Epidermal melanocyte (primary cell): ENCODE results near the gene NCS1.

Source experiments
- DNase-seq: peaks from one replicate; pipeline ENCODE4 v3.0.0; 2011; ENCODE audit warnings: low spot score; ENCODE audit not compliant: insufficient read length

NCS1 gene

GRCh38 chr9:130193531-130194377, 21.6 kb downstream of the NCS1 start:
- no peak for DNase-seq

GRCh38 chr9:130194378-130194932, 22.3 kb downstream of the NCS1 start:
- no peak for DNase-seq

- no peak for DNase-seq
Measured at GRCh38 chr9:130195638-130196037, 23.4 kb downstream of the NCS1 start.

- DNase-seq: no peak
Measured at GRCh38 chr9:130196643-130197042, 24.4 kb downstream of the NCS1 start.

- no peak for DNase-seq
Measured at GRCh38 chr9:130197386-130197785, 25.2 kb downstream of the NCS1 start.

GRCh38 chr9:130197888-130198287, 25.7 kb downstream of the NCS1 start:
- DNase-seq: no peak

GRCh38 chr9:130198501-130199179, 26.4 kb downstream of the NCS1 start:
- no peak for DNase-seq

- DNase-seq: no peak
Measured at GRCh38 chr9:130199605-130200004, 27.4 kb downstream of the NCS1 start.

- DNase-seq: no peak
Measured at GRCh38 chr9:130200038-130200849, 28.0 kb downstream of the NCS1 start.

- DNase-seq: no peak
Measured at GRCh38 chr9:130201399-130201873, 29.2 kb downstream of the NCS1 start.

- DNase-seq: no peak
Measured at GRCh38 chr9:130201974-130202373, 29.8 kb downstream of the NCS1 start.

GRCh38 chr9:130204341-130204740, 32.1 kb downstream of the NCS1 start:
- no peak for DNase-seq

- no peak for DNase-seq
Measured at GRCh38 chr9:130204959-130205358, 32.8 kb downstream of the NCS1 start.

GRCh38 chr9:130205912-130206311, 33.7 kb downstream of the NCS1 start:
- DNase-seq: no peak

- no peak for DNase-seq
Measured at GRCh38 chr9:130206579-130206978, 34.4 kb downstream of the NCS1 start.

GRCh38 chr9:130207241-130207992, 35.2 kb downstream of the NCS1 start:
- no peak for DNase-seq

GRCh38 chr9:130208600-130209347, 36.6 kb downstream of the NCS1 start:
- DNase-seq: no peak

- DNase-seq: no peak
Measured at GRCh38 chr9:130209422-130209821, 37.2 kb downstream of the NCS1 start.

GRCh38 chr9:130211548-130212226, 39.5 kb downstream of the NCS1 start:
- DNase-seq: no peak
